Measurements from ENCODE around the gene MPP3.
A peak's percentile ranks its signal among the peaks of the same experiment; 100 is the strongest.

MPP3 gene

DNA sequence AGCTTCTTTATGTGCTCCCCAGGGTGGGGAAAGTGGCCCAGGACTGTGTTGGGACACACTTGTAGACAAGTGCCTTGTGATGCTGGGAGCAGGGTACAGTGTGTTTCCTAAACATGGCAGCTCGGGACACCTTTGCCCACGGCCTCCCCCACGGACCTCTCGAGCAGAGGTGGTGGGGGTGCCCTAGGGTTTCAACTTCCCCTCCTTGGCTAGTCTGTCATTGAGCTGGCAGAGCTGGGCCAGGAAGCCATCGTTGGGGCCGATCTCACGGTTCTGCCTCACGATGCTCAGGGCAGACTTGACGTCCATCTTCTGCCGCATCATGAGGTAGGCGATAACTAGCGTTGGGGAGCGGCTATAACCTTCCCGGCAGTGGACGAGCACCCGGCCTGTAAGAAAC is 63.5 kb downstream of the MPP3 start:
- DNase-seq = no peak

DNA sequence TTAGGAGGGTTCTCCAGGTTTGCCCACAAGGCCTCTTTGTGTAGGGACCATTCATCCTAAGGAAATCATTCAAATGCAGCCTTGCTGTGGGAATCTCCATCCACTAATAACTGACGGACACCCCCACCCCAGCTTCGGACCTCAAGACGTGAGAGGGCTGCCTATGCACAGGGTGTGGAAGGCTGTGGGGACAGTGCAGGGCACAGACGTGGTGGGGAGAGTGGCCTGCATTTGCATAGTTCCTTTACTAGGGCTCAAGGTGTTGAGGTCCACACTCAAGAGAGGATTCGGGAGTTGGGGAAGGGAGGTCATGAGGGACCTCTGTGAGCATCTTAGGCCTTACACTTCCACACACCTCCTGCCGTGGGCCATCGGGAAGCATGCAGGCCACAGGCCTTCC is 64.0 kb downstream of the MPP3 start:
- no peak for DNase-seq

DNA sequence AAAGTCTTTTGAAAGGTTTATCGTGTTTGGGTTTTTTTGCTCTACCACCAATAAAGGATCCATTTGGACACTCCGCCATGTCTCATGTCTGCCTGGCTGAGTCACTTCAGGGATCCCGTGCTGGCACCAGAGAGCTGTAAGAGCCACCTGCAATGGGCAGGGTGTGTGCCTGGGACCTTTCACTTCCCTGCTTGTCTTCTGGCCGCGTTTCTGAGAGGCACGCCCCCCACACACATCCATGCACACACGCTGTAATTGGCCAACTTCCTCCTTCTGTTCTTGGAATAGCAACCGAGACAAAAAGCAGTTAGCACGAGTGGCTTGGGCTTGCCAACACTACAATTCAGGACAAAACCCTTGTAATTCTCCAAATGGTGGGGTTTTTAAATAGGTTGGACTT is 64.6 kb downstream of the MPP3 start:
- no peak for DNase-seq

DNA sequence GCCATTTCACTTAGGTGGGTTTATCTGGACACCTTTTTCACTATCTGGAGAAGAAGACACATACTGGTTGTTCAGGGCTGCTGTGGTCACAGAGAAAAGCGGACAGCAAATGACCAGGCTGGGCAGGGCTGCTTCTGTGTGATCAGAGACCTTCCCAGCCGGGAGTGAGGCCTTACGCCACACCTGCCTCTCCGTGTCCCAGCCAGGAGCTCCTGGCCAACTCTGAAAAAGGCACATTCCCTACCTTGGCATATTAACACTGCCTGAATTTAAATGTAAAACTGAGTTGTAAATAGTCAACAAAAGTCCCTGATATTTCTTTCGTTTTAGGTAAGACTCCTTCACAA is 65.3 kb downstream of the MPP3 start:
- no peak for DNase-seq

DNA sequence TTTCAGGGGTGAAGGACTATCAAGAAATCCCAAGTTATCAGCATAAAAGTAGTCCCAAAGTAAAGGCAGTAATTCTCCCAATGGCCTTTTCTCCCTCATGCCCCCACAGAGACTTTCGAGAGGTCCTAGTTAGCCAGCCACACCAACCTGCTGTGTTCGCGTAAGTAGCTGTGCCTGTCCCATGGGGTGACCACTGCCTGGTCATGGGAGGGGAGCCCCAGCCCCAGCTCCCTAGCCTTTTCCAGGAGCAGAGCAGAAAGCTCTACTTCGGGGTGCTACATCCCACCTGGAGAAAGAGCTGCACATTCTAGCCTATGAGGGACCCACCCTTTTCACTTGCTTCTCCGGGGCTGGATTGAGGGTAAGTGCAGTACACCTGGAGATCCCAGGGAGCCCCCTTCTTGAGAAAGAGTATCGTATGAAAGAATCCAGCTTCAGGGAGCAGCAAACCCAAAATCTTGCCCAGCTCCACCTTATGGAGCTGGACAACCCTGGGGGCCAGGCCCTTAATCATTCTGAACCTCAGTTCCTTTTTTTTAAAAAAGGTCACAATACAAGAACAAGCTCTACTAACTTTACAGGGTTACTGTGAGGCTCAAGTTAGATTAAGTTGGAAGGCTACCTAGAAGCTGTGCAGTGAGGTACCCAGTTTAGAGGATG is 65.8 kb downstream of the MPP3 start:
- DNase-seq = no peak

DNA sequence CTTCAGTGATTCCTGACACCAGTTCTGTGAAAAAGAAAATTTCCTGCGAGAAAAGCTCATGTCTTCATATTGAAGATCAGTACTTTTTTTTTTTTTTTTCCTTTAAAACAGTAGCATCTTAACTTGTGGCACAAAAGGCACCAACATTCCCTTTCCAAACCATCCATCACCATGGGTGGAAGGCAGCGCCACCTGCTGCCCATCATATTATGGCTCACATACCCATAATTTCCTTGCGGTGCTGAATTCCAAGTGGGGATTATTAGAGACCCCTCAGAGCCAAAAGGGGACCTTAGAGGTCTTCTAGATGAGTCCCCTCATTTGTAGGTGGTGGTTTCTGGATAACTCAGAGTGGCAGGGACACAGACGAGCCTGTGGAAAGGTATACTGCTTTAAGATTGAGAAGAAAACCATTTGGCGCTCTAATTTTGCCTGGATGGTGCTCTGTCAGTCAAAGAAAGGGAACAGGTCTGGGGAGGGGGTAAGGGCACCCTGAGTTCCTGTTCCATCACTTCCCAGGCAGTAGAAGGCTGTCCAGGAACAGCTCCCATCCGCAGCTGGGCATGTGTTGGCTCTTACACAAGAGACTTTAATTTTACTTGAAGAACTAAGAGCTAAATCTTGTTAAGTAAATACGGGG is 66.4 kb downstream of the MPP3 start:
- DNase-seq = no peak

DNA sequence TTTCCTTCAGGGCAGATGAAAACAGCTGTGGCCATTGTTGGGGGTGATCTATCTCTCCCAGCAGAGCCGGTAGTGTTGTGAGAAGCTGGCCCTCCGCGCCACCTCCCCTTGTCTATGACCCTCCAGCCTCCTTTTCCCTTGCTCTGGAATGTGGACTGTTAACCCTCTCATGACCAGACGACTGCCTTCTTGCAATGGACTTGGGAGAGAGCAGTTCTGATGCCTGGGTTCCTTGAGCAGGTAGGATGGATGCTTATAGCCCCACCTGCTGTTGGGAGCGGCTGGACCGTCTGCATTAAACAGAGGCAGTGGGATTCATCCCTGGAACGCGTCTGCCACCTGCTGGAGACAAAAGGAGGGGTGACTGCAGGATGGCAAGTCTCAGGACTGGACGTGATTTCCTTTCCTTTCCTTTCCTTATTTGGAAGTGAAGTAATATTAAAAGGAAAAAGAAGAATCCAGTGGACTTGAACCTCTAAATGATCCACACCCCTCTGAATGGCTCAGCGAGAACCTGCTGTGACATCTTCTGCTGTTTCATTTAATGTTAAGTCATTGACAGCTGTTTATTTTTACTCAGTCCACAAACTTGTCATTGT is 72.6 kb downstream of the MPP3 start:
- DNase-seq = peak; percentile 90

DNA sequence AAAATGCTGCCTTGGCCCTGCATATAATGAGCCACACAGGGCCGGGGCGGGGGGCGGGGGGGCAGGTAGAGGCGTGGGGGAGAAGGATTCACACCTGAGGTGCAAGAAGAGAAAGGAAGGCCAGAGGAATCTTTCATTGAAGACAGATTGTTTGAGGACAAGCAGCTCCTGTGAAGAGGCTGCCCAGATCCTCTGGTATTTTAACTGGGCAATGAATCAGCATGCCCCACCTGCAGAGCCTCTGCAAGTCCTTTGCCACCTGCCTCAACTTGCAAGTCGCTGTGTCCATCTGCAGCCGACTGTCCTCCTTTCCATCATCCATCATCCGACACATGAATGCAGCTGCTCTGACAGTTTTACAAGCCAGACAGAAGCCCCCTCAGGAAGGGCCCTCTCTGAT is 73.1 kb downstream of the MPP3 start:
- no peak for DNase-seq

DNA sequence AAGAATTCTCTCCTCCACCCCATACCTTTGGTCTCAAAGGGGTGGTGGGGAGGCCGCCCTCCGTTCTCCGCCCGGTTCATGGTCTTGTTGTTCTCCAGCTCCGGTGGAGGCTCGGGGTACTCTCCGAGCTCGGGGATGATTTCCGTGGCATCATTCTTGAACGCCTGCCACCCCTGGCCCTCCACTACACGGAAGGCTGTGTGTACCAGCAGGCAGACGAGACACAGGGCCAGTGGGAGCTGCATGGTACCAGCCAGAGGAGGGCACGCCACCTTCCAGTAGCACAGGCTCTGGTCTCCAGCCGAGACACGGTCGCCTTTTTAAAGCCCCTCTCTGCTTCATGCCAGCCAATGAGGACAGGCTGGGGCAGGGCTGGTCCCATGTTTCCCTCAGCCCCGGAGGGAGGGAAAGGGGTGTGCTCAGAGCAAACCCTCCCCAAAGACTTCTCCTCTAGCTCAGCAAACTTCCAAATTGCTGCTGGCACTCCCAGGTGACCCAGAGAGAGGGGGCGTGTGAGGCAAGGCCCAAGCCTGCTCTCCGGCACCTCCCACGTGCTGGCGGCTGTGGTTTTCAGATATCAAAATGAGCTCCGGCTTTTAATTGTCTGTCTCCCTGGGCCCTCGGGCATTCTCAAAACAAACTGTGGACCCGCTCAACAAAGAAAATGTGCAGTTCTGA is 74.3 kb downstream of the MPP3 start, which contains the start of gene SOST:
TSS of gene SOST (minus strand) at position 295 of the 678 bp plus-strand sequence. CDS start at position 245, 50 bp downstream.
- no peak for DNase-seq

DNA sequence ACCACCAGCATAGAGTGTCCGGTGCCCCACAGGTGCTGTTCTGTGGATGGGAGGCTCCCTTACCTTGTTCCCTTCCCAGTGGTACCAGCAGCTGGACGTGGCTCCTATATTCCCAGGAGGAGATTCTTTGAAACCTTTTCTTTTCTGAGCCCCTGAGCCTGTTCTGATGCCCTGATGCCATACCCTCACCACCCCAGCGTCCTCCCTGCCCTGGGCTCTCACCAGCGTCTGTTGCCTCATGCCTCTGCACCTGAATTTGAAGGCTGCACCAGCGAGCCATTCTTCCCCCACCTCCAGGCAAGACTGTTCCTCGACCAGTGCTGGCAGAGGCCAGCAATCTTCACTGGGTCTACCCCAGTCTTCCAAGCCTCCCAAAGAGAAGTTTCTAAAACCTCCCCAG is 74.9 kb downstream of the MPP3 start:
- DNase-seq = no peak

DNA sequence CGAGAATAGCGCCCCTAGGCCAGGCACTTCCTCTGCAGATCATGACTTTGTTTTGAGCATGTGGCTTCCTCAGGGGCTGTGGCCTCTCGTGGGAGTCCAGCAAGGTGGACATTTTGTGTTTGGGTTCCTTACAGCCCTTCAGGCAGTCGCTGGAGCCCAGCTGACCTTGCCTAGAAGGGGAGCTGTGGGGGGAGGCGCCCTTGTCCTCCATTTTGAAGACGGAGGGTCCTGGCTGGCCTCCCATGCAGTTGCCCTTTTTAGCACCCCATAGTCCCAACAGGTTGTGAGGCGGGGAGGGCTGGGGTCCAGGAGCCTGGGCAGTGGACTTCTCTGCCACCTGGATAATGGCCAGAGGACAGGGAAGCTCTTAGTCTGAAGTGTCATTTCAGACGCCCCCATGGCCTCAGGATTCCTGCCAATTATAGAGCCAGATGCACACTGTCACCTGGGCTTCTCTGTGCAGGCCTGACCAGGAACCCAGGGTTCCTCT is 75.7 kb downstream of the MPP3 start:
- no peak for DNase-seq

DNA sequence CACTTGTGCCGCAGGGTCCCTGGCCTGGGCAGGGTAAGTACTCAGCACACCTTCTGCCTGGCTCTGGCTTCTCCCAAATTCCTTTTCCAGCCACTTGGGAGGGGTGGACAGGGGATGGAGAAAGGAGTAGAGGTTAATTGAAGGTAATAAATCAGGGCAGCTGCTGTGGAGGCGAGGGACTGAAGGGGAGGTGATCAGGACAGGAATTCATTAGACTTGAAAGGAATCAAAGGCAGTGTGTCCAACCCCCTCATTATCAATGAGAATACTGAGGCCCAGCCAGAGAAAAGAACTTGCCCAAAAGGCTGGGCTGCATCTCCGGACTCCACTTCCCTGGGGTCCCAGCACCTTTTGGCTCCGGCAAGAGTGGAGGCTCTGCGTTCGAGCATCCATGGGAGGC is 76.7 kb downstream of the MPP3 start:
- no peak for DNase-seq

DNA sequence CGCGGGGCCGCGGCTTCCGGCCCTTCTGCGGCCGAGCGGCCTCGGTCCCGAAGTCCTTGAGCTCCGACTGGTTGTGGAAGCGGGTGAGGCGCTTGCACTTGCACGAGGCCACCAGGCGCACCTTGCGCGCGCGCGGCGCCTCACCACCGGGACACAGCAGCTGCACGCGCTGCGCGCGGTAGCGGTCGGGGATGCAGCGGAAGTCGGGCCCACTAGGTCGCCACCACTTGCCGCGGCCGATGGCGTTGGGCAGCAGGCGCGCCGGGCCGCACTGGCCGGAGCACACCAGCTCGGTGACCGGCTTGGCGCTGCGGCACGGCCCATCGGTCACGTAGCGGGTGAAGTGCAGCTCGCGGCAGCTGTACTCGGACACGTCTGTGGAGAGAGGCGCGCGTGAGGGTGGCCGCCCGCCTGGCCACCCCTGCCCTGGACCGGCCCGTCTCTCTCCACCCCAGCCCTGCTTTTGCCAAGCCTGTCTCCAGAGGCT is 77.5 kb downstream of the MPP3 start:
- no peak for DNase-seq

DNA sequence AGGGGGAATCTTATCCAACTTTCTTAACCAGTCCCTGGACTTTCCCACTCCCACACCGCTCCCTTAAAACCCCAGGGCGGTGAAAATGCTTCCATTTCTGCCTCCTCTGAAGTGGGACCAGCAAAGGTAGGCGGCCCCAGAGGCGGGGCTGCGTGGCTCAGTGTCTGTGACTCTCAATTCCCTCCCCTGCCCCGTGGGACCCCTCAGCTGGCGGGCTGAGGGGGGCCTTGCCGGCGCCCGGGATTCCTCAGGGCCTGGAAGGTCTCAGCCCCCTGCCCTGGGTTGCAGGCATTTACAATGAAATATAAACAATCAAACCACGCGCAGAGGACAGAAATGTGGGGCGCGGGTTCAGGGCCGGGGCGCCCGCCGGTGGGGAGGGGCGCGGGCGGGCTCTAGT is 78.0 kb downstream of the MPP3 start:
- DNase-seq = no peak

DNA sequence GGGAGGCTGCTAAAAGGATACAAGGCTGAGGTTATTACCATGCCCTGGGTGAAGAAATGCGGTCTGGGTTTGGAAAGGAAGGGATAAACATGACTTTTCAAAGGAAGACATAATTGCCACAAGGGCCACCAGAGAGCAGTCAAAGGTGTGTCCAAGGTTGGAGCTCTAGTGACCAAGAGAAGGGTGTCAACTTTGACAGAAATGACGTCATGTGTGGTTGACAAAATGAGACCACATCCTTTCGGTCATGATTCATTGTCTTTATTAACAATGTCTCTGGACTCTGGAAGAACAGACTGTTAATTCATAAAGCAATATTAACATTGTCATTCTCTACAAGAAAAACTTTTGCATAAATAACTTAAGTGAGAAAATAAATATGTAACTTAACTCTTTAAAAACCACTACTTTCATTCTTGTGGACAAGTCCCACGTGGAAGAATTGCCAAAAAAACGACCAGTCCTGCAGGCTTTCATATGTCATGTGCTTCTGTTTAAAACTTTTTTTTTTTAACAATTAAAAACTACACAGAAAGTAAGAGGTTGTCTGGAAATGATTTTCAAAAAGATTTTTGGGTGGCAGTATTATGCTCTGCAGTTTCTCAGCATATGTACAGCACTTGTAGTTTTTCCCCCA is 79.3 kb downstream of the MPP3 start:
- no peak for DNase-seq
